Neuronal stem cell (in vitro differentiated cells): Measurements from ENCODE around the gene SLC6A6.

Source experiments
- DNase-seq: peaks from one replicate; pipeline ENCODE4 v3.0.0-alpha.2; 2013; ENCODE audit warnings: low spot score
- H2AFZ ChIP-seq: one replicate; pipeline ENCODE4 v1.6.1; 2013; ENCODE audit warnings: mild to moderate bottlenecking, low read length, inconsistent platforms
- H2AK5ac ChIP-seq: 2 replicates; pipeline ENCODE4 v1.6.1; 2013; ENCODE audit warnings: low read depth, mild to moderate bottlenecking, inconsistent platforms, low read length, moderate library complexity, mixed read lengths
- H2BK120ac ChIP-seq: 2 replicates; pipeline ENCODE4 v1.6.1; 2013; ENCODE audit warnings: low read depth, mild to moderate bottlenecking, inconsistent platforms, low read length, moderate library complexity, mixed read lengths
- H2BK12ac ChIP-seq: one replicate; pipeline ENCODE4 v1.6.1; 2013; ENCODE audit warnings: low read length, inconsistent platforms
- H2BK15ac ChIP-seq: 2 replicates; pipeline ENCODE4 v1.6.1; 2013; ENCODE audit warnings: mild to moderate bottlenecking, low read length, inconsistent platforms, mixed read lengths
- H2BK5ac ChIP-seq: one replicate; pipeline ENCODE4 v1.6.1; 2013; ENCODE audit warnings: inconsistent platforms, mild to moderate bottlenecking, low read length, moderate library complexity
- H3K14ac ChIP-seq: one replicate; pipeline ENCODE4 v1.6.1; 2013; ENCODE audit warnings: low read length, inconsistent platforms
- H3K18ac ChIP-seq: 2 replicates; pipeline ENCODE4 v1.6.1; 2013; ENCODE audit warnings: low read length, inconsistent platforms
- H3K23ac ChIP-seq: 2 replicates; pipeline ENCODE4 v1.6.1; 2013; ENCODE audit warnings: low read depth, mild to moderate bottlenecking, mixed read lengths, low read length, inconsistent platforms; ENCODE audit not compliant: poor library complexity
- H3K27ac ChIP-seq: replicated peaks from 3 replicates; pipeline ENCODE4 v1.5.1; 2013; ENCODE audit warnings: low read length, inconsistent platforms
- H3K27me3 ChIP-seq, 3 experiments: 2 replicates each; pipeline ENCODE4 v1.6.1; 2013; ENCODE audit warnings: low read length in 3 of 3, mild to moderate bottlenecking in 2 of 3, inconsistent platforms in 1 of 3, low read depth in 1 of 3, mixed read lengths in 1 of 3, moderate library complexity in 1 of 3; ENCODE audit not compliant: control insufficient read depth in 3 of 3, insufficient read depth in 3 of 3
- H3K36me3 ChIP-seq, 2 donors: replicated peaks in 1 of 2; 2 replicates each; pipeline ENCODE4 v1.6.1; 2013; ENCODE audit warnings: low read length in 2 of 2; ENCODE audit not compliant: control insufficient read depth in 2 of 2, insufficient read depth in 2 of 2
- H3K4ac ChIP-seq: 2 replicates; pipeline ENCODE4 v1.6.1; 2013; ENCODE audit warnings: inconsistent platforms, mild to moderate bottlenecking, low read length, moderate library complexity
- H3K4me1 ChIP-seq, 2 donors: 1 replicate in 1 of 2; 2 replicates in 1 of 2; pipeline ENCODE4 v1.6.1; 2013; ENCODE audit warnings: low read length in 2 of 2, low read depth in 1 of 2; ENCODE audit not compliant: control insufficient read depth in 2 of 2, insufficient read depth in 1 of 2
- H3K4me2 ChIP-seq: one replicate; pipeline ENCODE4 v1.6.1; 2013; ENCODE audit warnings: mild to moderate bottlenecking, low read length, inconsistent platforms; ENCODE audit not compliant: insufficient read depth, poor library complexity, severe bottlenecking
- H3K4me3 ChIP-seq, 2 donors: 2 replicates each; pipeline ENCODE4 v1.5.1; 2013; ENCODE audit warnings: low read length in 2 of 2, mild to moderate bottlenecking in 2 of 2, inconsistent platforms in 1 of 2, moderate library complexity in 1 of 2
- H3K79me1 ChIP-seq: one replicate; pipeline ENCODE4 v1.6.1; 2013; ENCODE audit warnings: low read depth, mild to moderate bottlenecking, inconsistent platforms, low read length, moderate library complexity
- H3K9ac ChIP-seq: one replicate; pipeline ENCODE4 v1.6.1; 2013; ENCODE audit warnings: mild to moderate bottlenecking, low read depth, low read length, inconsistent platforms; ENCODE audit not compliant: poor library complexity
- H3K9me3 ChIP-seq, 2 donors: replicated peaks in 1 of 2; 2 replicates each; pipeline versions ENCODE3 to v1.6.1; 2013; ENCODE audit warnings: low read length in 2 of 2, mild to moderate bottlenecking in 2 of 2, inconsistent platforms in 1 of 2, low read depth in 1 of 2, mixed read lengths in 1 of 2, moderate library complexity in 1 of 2; ENCODE audit not compliant: control insufficient read depth in 2 of 2, insufficient read depth in 1 of 2
- H4K8ac ChIP-seq: one replicate; pipeline ENCODE4 v1.6.1; 2013; ENCODE audit warnings: low read depth, mild to moderate bottlenecking, inconsistent platforms, low read length, moderate library complexity
- H4K91ac ChIP-seq: one replicate; pipeline ENCODE4 v1.6.1; 2013; ENCODE audit warnings: low read length, low read depth, mild to moderate bottlenecking, inconsistent platforms; ENCODE audit not compliant: poor library complexity
- WGBS, 2 donors: extraction: QIAGEN DNeasy Blood & Tissue Kit; methylation state at CpG; one replicate each; pipeline ENCODE4 v1.1.7; 2013; ENCODE audit warnings: missing lambda C conversion rate in 2 of 2, mixed read lengths in 1 of 2; ENCODE audit not compliant: insufficient read length in 2 of 2, insufficient replicate concordance in 1 of 2; ENCODE audit errors: extremely low coverage in 2 of 2; 5-methylcytosine and 5-hydroxymethylcytosine counted together

The SLC6A6 gene

DNA sequence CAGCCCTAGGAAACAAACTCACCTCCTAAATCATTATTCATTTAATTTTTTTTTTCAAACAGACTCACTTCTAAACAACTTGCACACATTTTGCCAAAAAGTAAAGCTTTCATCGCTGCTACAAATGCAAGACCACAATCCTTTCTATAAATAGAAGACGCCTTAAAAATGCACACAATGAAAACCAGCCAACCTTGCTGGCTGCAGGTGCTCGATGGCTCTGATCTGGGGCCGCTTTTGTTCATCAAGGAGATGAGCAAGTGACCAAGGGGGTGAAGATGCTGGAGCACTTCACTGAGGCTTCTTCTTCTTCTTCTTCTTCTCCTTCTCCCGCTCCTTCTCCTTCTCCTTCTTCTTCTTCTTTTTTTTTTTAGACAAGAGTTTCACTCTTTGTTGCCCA lies 12.7 kb upstream of the SLC6A6 start:
- no peak overlapping the region for H2BK5ac ChIP-seq
- no CpG with 5 or more reads among the region's 5 CpGs for WGBS, 2 donors
- no peak overlapping the region for H3K9ac ChIP-seq
- no peak overlapping the region for H3K23ac ChIP-seq
- no peak overlapping the region for H2BK15ac ChIP-seq
- peaks cover 5 to 8% of the 10 kb centered on the region in 2 donors for H3K4me1 ChIP-seq
- no peaks in the 10 kb centered on the region for H3K36me3 ChIP-seq
- H3K18ac ChIP-seq, result no peak overlapping the region
- H3K14ac ChIP-seq, result no peak overlapping the region
- H2AK5ac ChIP-seq, result no peak overlapping the region
- H3K27me3 ChIP-seq, result peaks cover 0 to 21% (median 0%) of the 10 kb centered on the region in 3 experiments
- H2BK12ac ChIP-seq, result no peak overlapping the region
- DNase-seq, result no peak
- H3K27ac ChIP-seq, result no peak overlapping the region
- H3K4me2 ChIP-seq, result no peak overlapping the region
- no peak overlapping the region for H2AFZ ChIP-seq
- H3K4ac ChIP-seq, result no peak overlapping the region
- H2BK120ac ChIP-seq, result no peak overlapping the region
- peaks cover 0 to 4% of the 10 kb centered on the region in 2 donors for H3K9me3 ChIP-seq
- no peak overlapping the region for H4K8ac ChIP-seq
- no peak overlapping the region for H4K91ac ChIP-seq
- no peaks in the 10 kb centered on the region for H3K79me1 ChIP-seq
- H3K4me3 ChIP-seq, result no peak overlapping the region

DNA sequence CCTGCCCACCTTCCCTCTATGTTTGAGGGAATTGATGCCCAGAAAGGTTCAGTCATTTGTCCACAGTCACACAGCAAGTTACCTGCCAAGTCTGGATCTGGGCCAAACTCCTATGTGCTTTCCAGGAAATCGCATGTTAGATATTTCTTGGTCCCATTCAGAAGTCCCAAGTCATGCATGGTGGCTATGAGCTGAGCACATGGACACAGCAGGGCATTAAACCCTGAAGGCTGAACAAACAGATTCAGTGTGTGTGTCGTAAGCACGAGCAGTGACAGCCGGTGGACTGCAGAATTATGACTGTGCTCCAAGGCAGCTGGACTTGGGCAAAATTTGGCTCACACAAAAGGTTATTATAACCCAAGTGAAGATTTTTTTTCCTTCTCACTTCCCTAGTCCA lies 11.4 kb upstream of the SLC6A6 start:
- Histone ChIP-seq H3K14ac (no peak overlapping the region), H3K4ac (no peak overlapping the region), H3K27ac (no peak overlapping the region), H4K8ac (no peak overlapping the region), H3K4me2 (no peak overlapping the region), H3K79me1 (no peaks in the 10 kb centered on the region), H4K91ac (no peak overlapping the region), H2BK12ac (no peak overlapping the region), H2AFZ (no peak overlapping the region), H3K9me3 (no peaks in the 10 kb centered on the region), H3K4me1 (peaks cover 8% of the 10 kb centered on the region in 2 donors), H2BK5ac (no peak overlapping the region), H3K27me3 (peaks cover 0 to 16% (median 0%) of the 10 kb centered on the region in 3 experiments), H2AK5ac (no peak overlapping the region), H3K18ac (no peak overlapping the region), H3K4me3 (no peak overlapping the region), H2BK15ac (no peak overlapping the region), H2BK120ac (no peak overlapping the region), H3K9ac (no peak overlapping the region), H3K23ac (no peak overlapping the region), H3K36me3 (no peaks in the 10 kb centered on the region)
- no peak for DNase-seq
- WGBS, 2 donors, result no CpG with 5 or more reads among the region's 4 CpGs

GRCh38 chr3:14392231-14392630 lies 10.2 kb upstream of the SLC6A6 start:
- no peak overlapping the region for H2BK120ac ChIP-seq
- no peak overlapping the region for H4K91ac ChIP-seq
- no peak overlapping the region for H3K27ac ChIP-seq
- WGBS, 2 donors, result no CpG with 5 or more reads among the region's 4 CpGs
- H3K79me1 ChIP-seq, result no peaks in the 10 kb centered on the region
- DNase-seq, result no peak
- peaks cover 8% of the 10 kb centered on the region in 2 donors for H3K4me1 ChIP-seq
- H3K4me3 ChIP-seq, result no peak overlapping the region
- H3K23ac ChIP-seq, result no peak overlapping the region
- no peaks in the 10 kb centered on the region for H3K9me3 ChIP-seq
- peaks cover 0 to 12% (median 0%) of the 10 kb centered on the region in 3 experiments for H3K27me3 ChIP-seq
- H2AFZ ChIP-seq, result no peak overlapping the region
- no peak overlapping the region for H2BK5ac ChIP-seq
- no peak overlapping the region for H2BK12ac ChIP-seq
- H2AK5ac ChIP-seq, result no peak overlapping the region
- H3K36me3 ChIP-seq, result no peaks in the 10 kb centered on the region
- H3K18ac ChIP-seq, result peak overlapping the region; percentile 29
- no peak overlapping the region for H3K4me2 ChIP-seq
- H2BK15ac ChIP-seq, result no peak overlapping the region
- no peak overlapping the region for H3K4ac ChIP-seq
- peak overlapping the region; percentile 76 for H3K14ac ChIP-seq
- H3K9ac ChIP-seq, result no peak overlapping the region
- no peak overlapping the region for H4K8ac ChIP-seq

GRCh38 chr3:14392803-14393319 lies 9.5 kb upstream of the SLC6A6 start:
- Histone ChIP-seq H3K36me3 (no peaks in the 10 kb centered on the region), H3K9ac (no peak overlapping the region), H3K4me1 (peaks cover 8% of the 10 kb centered on the region in 2 donors), H2BK5ac (no peak overlapping the region), H2AK5ac (no peak overlapping the region), H3K79me1 (no peaks in the 10 kb centered on the region), H3K18ac (no peak overlapping the region), H3K4me3 (no peak overlapping the region), H4K8ac (no peak overlapping the region), H3K4ac (no peak overlapping the region), H3K14ac (no peak overlapping the region), H3K27me3 (peaks cover 0 to 14% (median 0%) of the 10 kb centered on the region in 3 experiments), H2BK120ac (no peak overlapping the region), H3K9me3 (no peaks in the 10 kb centered on the region), H2AFZ (no peak overlapping the region), H3K23ac (no peak overlapping the region), H2BK12ac (no peak overlapping the region), H2BK15ac (no peak overlapping the region), H3K4me2 (no peak overlapping the region), H4K91ac (no peak overlapping the region), H3K27ac (no peak overlapping the region)
- WGBS, 2 donors, result no CpG with 5 or more reads among the region's 7 CpGs
- no peak for DNase-seq
